Occipital lobe (tissue), 2 donors: ENCODE data around the gene TTC33. TPM values are rescaled to one million over a fixed set of nuclear protein-coding genes. Genes with fewer than 3 reads are reported as not detected.
"Not testable (repeated sequence)": the region's sequence is repeated elsewhere in the genome, so short reads cannot be mapped to it uniquely, and the experiment has no call there.

ENCODE experiments used
- DNase-seq: peaks from one replicate; lab custom pipeline; 2025; lab: John Stamatoyannopoulos, UW
- total RNA-seq: library from RNA; depleted of rRNA; stranded (reverse); fragments of >200 nt; gene quantifications from one replicate; pipeline ENCODE4 v1.2.3, GENCODE V29; 2014

TTC33 gene
- total RNA-seq, 1 donor from 2014 or later: 65.5 TPM

- no peak for DNase-seq
These were observed 101.3 kb downstream of the TTC33 start for GRCh38 chr5:40654377-40654991.

- no peak for DNase-seq
These were observed 102.3 kb downstream of the TTC33 start for GRCh38 chr5:40653221-40654022.

GRCh38 chr5:40652441-40653220 lies 103.1 kb downstream of the TTC33 start:
- no peak for DNase-seq

GRCh38 chr5:40651201-40651600 lies 104.6 kb downstream of the TTC33 start:
- no peak for DNase-seq

GRCh38 chr5:40649463-40650030 lies 106.2 kb downstream of the TTC33 start:
- no peak for DNase-seq

GRCh38 chr5:40648150-40648549 lies 107.6 kb downstream of the TTC33 start:
- no peak for DNase-seq

- DNase-seq: no peak
These were observed 109.5 kb downstream of the TTC33 start for GRCh38 chr5:40646266-40646665.

- not testable (repeated sequence) for DNase-seq
These were observed 116.2 kb downstream of the TTC33 start for GRCh38 chr5:40639531-40639930.

GRCh38 chr5:40634593-40634992 lies 121.2 kb downstream of the TTC33 start:
- DNase-seq: no peak

- DNase-seq: no peak
These were observed 121.6 kb downstream of the TTC33 start for GRCh38 chr5:40634154-40634553.

- no peak for DNase-seq
These were observed 124.5 kb downstream of the TTC33 start for GRCh38 chr5:40631236-40631635.

- DNase-seq: no peak
These were observed 125.6 kb downstream of the TTC33 start for GRCh38 chr5:40630126-40630525.

GRCh38 chr5:40628407-40628806 lies 127.4 kb downstream of the TTC33 start:
- no peak for DNase-seq

GRCh38 chr5:40627706-40628105 lies 128.1 kb downstream of the TTC33 start:
- DNase-seq: no peak

GRCh38 chr5:40626801-40627200 lies 129.0 kb downstream of the TTC33 start:
- no peak for DNase-seq

- no peak for DNase-seq
These were observed 132.0 kb downstream of the TTC33 start for GRCh38 chr5:40623480-40624420.

- no peak for DNase-seq
These were observed 133.1 kb downstream of the TTC33 start for GRCh38 chr5:40622463-40623252.

- DNase-seq: no peak
These were observed 136.3 kb downstream of the TTC33 start for GRCh38 chr5:40619421-40619820.

- no peak for DNase-seq
These were observed 136.8 kb downstream of the TTC33 start for GRCh38 chr5:40618926-40619325.

- DNase-seq: no peak
These were observed 139.0 kb downstream of the TTC33 start for GRCh38 chr5:40616781-40617180.
